22Rv1 (cell line): ENCODE measurements around the gene STMND1.

Experiments used
- CTCF ChIP-seq: fragments of 450-650 bp; IDR thresholded peaks from 2 replicates; pipeline ENCODE4 v1.5.1; 2017; ENCODE audit warnings: mild to moderate bottlenecking
- ZFX ChIP-seq: fragments of 450-650 bp; IDR thresholded peaks from 2 replicates; pipeline ENCODE4 v1.6.1; 2017; ENCODE audit warnings: antibody characterized with exemption, borderline replicate concordance

GRCh38 chr6:17081273-17081672 is 20.6 kb upstream of the STMND1 start:
- no peak for TF ChIP-seq CTCF
- no peak for TF ChIP-seq ZFX
